GM18498 (cell line): ENCODE measurements around the gene AGO4.
"Not testable (repeated sequence)": the region's sequence is repeated elsewhere in the genome, so short reads cannot be mapped to it uniquely, and the experiment has no call there.

Source experiments
- ATAC-seq: cut with Tn5 transposase; IDR thresholded peaks from one replicate; pipeline ENCODE4 v1.9.1; 2021; ENCODE audit warnings: mild to moderate bottlenecking, moderate library complexity; ENCODE audit not compliant: unreplicated experiment

AGO4 gene

DNA sequence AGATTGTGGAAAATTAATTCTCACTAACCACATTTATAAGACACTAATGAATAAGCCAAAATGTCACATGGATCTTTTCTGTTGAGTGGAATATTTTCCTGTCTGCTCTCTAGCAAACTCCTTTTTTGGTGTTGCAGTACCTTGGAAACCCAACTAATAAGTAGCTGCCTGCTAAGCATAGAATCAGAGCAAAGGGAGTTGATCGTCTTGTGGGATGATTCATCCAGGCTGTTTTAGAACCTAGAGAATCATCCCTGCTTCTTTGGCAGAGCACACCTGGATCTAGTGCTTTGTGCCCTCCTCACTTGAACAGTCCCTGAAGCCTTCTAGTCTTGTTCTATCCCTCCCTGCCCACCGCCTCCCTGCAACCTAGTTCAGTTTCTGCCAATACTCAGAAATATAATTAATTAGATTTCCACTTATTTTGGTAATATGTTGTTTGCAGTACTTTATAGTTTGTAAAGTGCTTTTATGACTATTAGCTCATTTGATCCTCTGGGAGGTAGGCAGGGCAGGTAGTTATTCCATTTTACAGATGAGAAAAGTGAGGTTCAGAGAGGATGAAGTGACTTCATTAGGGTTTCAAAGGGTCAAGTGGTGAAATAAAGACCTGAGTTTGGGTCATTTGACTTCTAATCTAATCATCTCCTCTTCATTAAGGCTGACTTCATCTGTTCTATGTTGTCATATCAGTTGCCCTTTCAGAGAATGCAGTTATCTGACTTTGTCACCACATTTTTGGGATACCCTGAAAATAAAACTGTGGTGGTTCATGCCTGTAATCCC, 2.5 kb downstream of the AGO4 start:
- ATAC-seq = no peak

DNA sequence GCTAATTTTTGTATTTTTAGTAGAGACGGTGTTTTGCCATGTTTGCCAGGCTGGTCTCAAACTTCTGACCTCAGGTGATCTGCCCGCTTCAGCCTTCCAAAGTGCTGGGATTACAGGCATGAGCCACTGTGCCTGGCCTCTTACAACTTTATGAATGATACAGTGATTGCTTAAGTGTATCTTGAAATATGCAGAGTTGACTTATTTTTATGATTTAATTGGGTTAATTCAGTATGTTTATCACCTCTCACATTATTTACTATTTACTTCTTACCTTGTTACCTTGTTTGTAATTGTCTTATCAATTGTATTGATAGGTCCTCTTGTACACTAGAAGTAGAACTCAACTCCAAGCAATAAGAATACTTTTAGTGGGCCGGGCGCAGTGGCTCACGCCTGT, 4.9 kb downstream of the AGO4 start:
- ATAC-seq = not testable (repeated sequence)

DNA sequence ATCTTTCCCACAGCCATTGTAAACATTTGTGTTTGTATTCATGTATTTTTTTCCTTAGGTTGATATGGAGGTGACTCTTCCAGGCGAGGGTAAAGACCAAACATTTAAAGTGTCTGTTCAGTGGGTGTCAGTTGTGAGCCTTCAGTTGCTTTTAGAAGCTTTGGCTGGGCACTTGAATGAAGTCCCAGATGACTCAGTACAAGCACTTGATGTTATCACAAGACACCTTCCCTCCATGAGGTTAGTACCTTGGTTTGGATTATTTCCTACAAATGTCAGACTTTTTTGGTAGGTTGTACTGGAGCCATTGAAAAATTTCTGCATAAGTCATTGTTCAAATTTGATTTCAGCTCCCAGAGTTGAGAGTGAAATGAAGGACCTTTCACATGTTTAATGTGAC, 17.4 kb downstream of the AGO4 start:
- no peak for ATAC-seq

DNA sequence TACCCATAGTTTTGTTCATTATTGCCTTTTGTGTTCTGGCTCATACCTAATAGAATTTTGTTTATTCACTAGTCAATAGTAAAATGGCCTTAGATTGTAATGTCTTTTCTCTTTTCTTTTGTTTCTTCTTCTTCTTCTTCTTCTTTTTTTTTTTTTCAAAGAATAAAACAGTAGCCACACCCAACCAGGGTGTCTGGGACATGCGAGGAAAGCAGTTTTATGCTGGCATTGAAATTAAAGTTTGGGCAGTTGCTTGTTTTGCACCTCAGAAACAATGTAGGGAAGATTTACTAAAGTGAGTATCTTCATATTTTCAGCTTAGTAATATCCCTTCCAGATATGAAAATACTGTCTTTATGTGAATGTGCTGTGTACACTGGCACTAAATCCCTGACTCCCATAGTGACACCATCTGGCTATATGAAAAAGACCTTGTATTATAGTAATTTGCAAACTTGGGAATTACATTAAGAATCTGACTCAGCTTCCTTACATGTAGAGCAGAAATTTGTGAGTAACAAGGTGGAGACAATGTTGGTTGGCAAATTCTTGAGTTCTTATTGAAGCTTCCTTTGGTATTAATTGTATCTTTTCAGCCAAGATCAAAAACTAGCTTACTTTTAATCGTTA, 24.6 kb downstream of the AGO4 start:
- ATAC-seq = no peak

DNA sequence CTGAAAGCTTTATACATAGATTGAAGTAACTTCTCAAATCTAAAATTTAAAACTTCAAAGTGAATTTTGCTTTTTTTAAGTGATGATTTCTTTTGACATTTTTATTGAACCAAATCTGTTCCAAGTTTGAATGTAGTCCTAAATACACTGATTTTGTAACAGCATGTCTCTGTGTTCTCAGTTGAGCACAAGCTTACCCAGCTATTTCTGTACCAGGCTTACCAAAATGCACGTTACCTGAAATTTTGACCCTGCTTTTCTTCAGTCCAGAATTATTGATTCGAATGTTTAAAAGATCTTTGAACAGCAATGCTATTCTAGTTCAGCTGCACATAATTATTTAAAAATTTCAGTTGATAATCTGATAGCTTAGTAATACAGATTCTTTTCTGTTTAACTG, 25.6 kb downstream of the AGO4 start:
- no peak for ATAC-seq

- no peak for ATAC-seq
Observed at GRCh38 chr1:35834218-35834617, 26.4 kb downstream of the AGO4 start.

DNA sequence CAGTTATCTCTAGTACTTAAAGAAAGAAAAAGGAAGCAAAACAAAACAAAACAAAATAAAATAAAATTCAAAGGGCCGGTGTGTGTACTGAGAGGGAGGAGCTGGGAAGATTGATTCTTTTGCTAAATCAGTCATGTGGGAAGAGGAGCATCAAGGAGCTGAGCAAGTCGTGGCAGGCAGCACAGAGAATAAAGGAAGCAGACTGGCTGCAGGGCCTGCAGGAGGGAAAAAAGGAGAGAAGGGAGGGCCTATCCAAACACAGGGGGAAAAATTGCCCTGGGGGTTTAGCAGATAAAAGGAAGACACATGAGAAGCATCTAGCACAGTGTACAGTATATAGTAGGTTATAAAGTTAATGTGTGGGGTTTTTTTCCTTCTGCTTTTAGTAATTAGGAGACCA, 27.6 kb downstream of the AGO4 start:
- ATAC-seq = no peak

GRCh38 chr1:35836734-35837133, 28.9 kb downstream of the AGO4 start:
- ATAC-seq = no peak

GRCh38 chr1:35838693-35839245, 31.0 kb downstream of the AGO4 start:
- ATAC-seq = no peak

DNA sequence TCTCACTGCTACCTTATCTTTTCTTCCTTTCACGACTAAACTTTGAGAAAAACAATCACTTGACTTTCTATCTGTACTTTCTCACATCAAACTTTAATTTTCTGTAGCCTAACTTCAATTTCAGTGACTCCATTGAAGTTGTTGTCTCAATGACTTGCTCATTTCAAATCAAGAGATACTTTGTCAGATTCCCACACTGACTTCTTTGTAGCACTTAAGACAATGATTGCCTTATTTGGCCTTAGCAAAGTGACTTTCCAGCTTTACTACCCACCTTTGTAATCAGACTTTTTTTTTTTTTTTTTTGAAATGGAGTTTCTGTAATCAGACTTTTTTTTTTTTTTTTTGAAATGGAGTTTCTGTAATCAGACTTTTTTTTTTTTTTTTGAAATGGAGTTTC, 37.0 kb downstream of the AGO4 start:
- ATAC-seq = no peak

GRCh38 chr1:35845766-35846165, 38.0 kb downstream of the AGO4 start:
- ATAC-seq = no peak

DNA sequence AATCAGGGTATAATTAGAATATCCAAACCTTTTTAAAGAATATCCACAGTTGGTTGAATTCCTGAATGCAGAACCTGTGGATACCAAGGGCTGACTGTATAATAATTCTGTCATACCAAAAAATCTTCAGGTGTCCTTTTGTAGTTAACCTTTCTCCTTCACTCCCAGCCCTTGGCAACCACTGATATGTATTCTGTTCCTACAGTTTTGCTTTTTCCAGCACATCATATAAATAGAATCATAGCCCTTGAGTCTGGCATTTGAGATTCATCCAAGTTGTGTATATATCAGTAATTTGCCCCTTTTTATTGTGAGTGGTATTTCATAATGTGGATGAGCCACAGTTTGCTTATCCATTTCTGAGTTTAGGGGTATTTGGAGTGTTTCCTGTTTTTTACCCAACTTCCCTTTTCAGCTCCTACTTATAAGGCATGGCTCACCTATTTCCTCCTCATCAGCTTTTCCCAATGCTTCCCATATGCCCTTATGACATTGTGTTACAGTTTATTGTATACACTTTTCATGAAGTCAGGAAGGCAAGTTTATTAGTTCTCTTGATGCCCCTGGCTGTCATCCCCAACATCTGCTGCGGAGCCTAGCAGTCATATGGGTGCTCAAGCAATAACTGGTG, 40.2 kb downstream of the AGO4 start:
- ATAC-seq = no peak

DNA sequence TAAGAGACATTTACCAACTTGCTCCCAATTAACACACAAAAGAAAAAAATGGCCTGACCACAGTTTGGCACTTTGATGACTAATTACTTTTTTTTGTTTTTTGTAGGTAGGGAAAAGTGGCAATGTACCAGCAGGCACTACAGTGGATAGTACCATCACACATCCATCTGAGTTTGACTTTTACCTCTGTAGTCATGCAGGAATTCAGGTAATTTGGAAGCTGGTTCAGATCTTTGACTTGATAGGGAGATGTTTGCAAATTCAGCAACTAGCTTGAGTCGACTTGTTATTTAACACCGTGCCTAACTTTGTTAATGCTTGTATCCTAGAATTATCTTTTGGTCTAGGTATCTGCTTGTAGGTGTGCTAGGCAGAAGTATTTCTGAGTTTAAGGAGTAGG, 42.2 kb downstream of the AGO4 start:
- no peak for ATAC-seq

- no peak for ATAC-seq
Observed at GRCh38 chr1:35850716-35851115, 42.9 kb downstream of the AGO4 start.

GRCh38 chr1:35851132-35851869, 43.5 kb downstream of the AGO4 start:
- ATAC-seq = no peak

DNA sequence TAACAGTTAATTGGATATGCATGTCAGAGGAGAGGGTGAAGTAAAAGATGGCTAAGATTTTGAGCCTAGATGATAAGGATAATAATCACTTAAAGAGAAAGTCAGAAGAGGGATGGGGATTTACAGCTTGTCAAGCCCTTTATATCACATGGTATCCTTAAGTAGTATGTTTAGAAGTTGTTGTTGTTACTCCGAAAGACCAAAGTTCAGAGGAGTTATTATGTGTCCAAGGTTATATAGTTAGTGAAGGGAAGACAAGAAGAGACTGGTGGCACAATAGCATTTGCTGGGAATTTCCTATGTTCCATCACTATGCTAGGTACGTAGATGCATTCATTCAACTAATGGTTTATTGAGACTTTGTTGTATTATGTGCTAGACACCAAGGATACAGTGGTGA, 44.4 kb downstream of the AGO4 start:
- ATAC-seq = no peak

- no peak for ATAC-seq
Observed at GRCh38 chr1:35854989-35855700, 47.3 kb downstream of the AGO4 start.

DNA sequence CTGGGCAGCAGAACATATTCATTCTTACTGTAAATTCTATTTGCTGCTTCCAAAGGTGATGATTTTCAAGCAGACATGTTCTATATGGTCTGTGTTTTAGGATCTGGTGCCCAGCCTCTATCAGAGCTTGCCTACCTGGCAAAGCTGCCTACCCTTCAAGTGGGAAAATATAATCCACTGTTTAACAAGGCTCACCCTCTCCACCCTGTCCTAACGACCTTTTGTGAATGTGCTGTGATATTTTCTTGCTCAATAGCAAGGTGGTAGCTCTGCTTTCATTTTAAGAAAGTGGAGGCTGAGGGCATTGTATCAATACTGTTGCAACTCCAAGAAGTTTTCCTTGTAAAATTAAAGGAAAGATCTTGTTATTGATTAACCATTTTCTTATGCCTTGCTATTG, 49.1 kb downstream of the AGO4 start:
- ATAC-seq = no peak

DNA sequence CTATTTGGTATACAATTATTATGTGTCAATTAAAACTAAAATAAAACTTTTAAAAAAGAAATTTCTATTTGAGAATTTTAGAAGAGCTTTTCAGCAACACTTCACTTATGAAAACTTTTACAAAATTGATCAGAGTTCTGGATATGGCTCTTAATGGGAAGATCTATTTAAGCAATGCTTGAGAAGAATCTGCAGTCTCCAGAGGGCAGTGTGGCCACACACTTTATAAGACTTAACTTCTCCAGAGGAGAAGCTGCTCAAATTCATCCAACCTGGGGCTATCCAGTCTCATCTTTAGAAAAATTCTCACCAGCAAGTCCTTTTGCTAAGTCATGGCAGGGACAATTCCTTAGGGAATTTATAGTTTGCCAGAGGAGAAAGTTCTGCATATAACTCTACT, 50.0 kb downstream of the AGO4 start:
- no peak for ATAC-seq

- no peak for ATAC-seq
Observed at GRCh38 chr1:35860696-35861095, 52.9 kb downstream of the AGO4 start.

- ATAC-seq = no peak
Observed at GRCh38 chr1:35863136-35863535, 55.3 kb downstream of the AGO4 start.
